H1 (cell line): ENCODE results near the gene COX6A1.

Source experiments
- ATF3 ChIP-seq: IDR thresholded peaks from 2 replicates; pipeline ENCODE4 v1.6.1; 2011; ENCODE audit warnings: low read depth, mild to moderate bottlenecking, low read length; ENCODE audit not compliant: insufficient read depth
- CTCF ChIP-seq, 3 experiments: IDR thresholded peaks; 1 replicate in 2 of 3; 2 replicates in 1 of 3; pipeline versions ENCODE4 v1.5.1 to v1.6.1; 2011; ENCODE audit warnings: low read length in 3 of 3, mild to moderate bottlenecking in 3 of 3, inconsistent platforms in 2 of 3, low read depth in 1 of 3, moderate library complexity in 1 of 3; ENCODE audit not compliant: insufficient read depth in 1 of 3; ENCODE audit errors: control extremely low read depth in 1 of 3
- EZH2 ChIP-seq: fragments of 200-600 bp; sonication (generic); IDR thresholded peaks from 2 replicates; pipeline ENCODE4 v1.7.1; 2012; ENCODE audit warnings: low read depth, mild to moderate bottlenecking, moderate library complexity, low read length, inconsistent platforms; ENCODE audit not compliant: severe bottlenecking
- NRF1 ChIP-seq: IDR thresholded peaks from 2 replicates; pipeline ENCODE4 v1.6.1; 2011; ENCODE audit warnings: mild to moderate bottlenecking, low read depth, low read length, improper control_type of control experiment
- POLR2A ChIP-seq, 2 experiments: IDR thresholded peaks; 1 replicate in 1 of 2; 2 replicates in 1 of 2; pipeline ENCODE4 v1.6.1; 2011; ENCODE audit warnings: low read depth in 2 of 2, low read length in 2 of 2, mild to moderate bottlenecking in 2 of 2; ENCODE audit errors: control extremely low read depth in 1 of 2
- TAF1 ChIP-seq: IDR thresholded peaks from 2 replicates; pipeline ENCODE4 v1.6.1; 2011; ENCODE audit warnings: mild to moderate bottlenecking, low read depth, low read length
- TEAD4 ChIP-seq: IDR thresholded peaks from 2 replicates; pipeline ENCODE4 v1.6.1; 2012; ENCODE audit warnings: low read depth, low read length, inconsistent platforms, mixed read lengths
- YY1 ChIP-seq: IDR thresholded peaks from 2 replicates; pipeline ENCODE4 v1.6.1; 2011; ENCODE audit warnings: low read depth, mild to moderate bottlenecking, low read length
- ZNF274 ChIP-seq: IDR thresholded peaks from 2 replicates; pipeline ENCODE4 v1.7.0; 2012; ENCODE audit warnings: low read length, borderline replicate concordance; ENCODE audit errors: extremely low read depth

- TF ChIP-seq CTCF (IDR thresholded peaks at IDR 0.05; ENCODE audit: control extremely low read depth in 1 of 3, insufficient read depth in 1 of 3, low read depth in 1 of 3, low read length in 3 of 3), result no peak
- TF ChIP-seq NRF1, result no peak
- TF ChIP-seq TAF1, result no peak
- no peak for TF ChIP-seq EZH2
- no peak for TF ChIP-seq YY1
- TF ChIP-seq POLR2A (IDR thresholded peaks at IDR 0.05; ENCODE audit: control extremely low read depth in 1 of 2, low read depth in 2 of 2, low read length in 2 of 2), result no peak
- TF ChIP-seq ZNF274, result no peak
- TF ChIP-seq TEAD4, result no peak
- no peak for TF ChIP-seq ATF3
These were observed 24.3 kb downstream of the COX6A1 start for GRCh38 chr12:120462099-120462640.
